Measurements from ENCODE around the gene WDR5.

The WDR5 gene

GRCh38 chr9:134132208-134132870 is 3.5 kb upstream of the WDR5 start:
- no peak for DNase-seq (ENCODE audit: low read depth)

- no peak for DNase-seq (ENCODE audit: low read depth)
Observed at GRCh38 chr9:134134949-134135342, 936 bp upstream of the WDR5 start.

- DNase-seq (ENCODE audit: low read depth), result no peak
Observed at GRCh38 chr9:134136118-134136995, 475 bp downstream of the WDR5 start.

- DNase-seq (ENCODE audit: low read depth), result no peak
Observed at GRCh38 chr9:134136996-134137299, 1.1 kb downstream of the WDR5 start.

- DNase-seq (ENCODE audit: low read depth), result no peak
Observed at GRCh38 chr9:134138292-134138691, 2.4 kb downstream of the WDR5 start.

- DNase-seq (ENCODE audit: low read depth), result no peak
Observed at GRCh38 chr9:134139081-134139480, 3.2 kb downstream of the WDR5 start.

GRCh38 chr9:134141906-134142305 is 6.0 kb downstream of the WDR5 start:
- no peak for DNase-seq (ENCODE audit: low read depth)

- DNase-seq (ENCODE audit: low read depth), result no peak
Observed at GRCh38 chr9:134144801-134145200, 8.9 kb downstream of the WDR5 start.

- DNase-seq (ENCODE audit: low read depth), result no peak
Observed at GRCh38 chr9:134145262-134145661, 9.4 kb downstream of the WDR5 start.

- DNase-seq (ENCODE audit: low read depth), result no peak
Observed at GRCh38 chr9:134146774-134147493, 11.1 kb downstream of the WDR5 start.

- no peak for DNase-seq (ENCODE audit: low read depth)
Observed at GRCh38 chr9:134149380-134149779, 13.5 kb downstream of the WDR5 start.

- no peak for DNase-seq (ENCODE audit: low read depth)
Observed at GRCh38 chr9:134150557-134151214, 14.8 kb downstream of the WDR5 start.

GRCh38 chr9:134152022-134152448 is 16.2 kb downstream of the WDR5 start:
- no peak for DNase-seq (ENCODE audit: low read depth)

- no peak for DNase-seq (ENCODE audit: low read depth)
Observed at GRCh38 chr9:134152488-134152887, 16.6 kb downstream of the WDR5 start.

GRCh38 chr9:134153450-134153849 is 17.6 kb downstream of the WDR5 start:
- no peak for DNase-seq (ENCODE audit: low read depth)

GRCh38 chr9:134154262-134154701 is 18.4 kb downstream of the WDR5 start:
- DNase-seq (ENCODE audit: low read depth), result no peak

GRCh38 chr9:134155812-134156377 is 20.0 kb downstream of the WDR5 start:
- DNase-seq (ENCODE audit: low read depth), result no peak

GRCh38 chr9:134156564-134157377 is 20.9 kb downstream of the WDR5 start:
- DNase-seq (ENCODE audit: low read depth), result no peak

GRCh38 chr9:134157378-134157885 is 21.6 kb downstream of the WDR5 start:
- no peak for DNase-seq (ENCODE audit: low read depth)

GRCh38 chr9:134158242-134158641 is 22.4 kb downstream of the WDR5 start:
- no peak for DNase-seq (ENCODE audit: low read depth)
